Liver (tissue), 3 donors: Measurements from ENCODE around the gene CEND1.

Experiments
- CTCF ChIP-seq: fragments of 150-350 bp; IDR thresholded peaks from 2 replicates; pipeline ENCODE4 v1.5.1; 2017; ENCODE audit warnings: improper control_type of control experiment, low read depth, low read length; ENCODE audit not compliant: missing input control
- EGR1 ChIP-seq, 2 donors: IDR thresholded peaks; 2 replicates each; pipeline ENCODE4 v1.6.1; 2016 to 2018; ENCODE audit warnings: antibody characterized with exemption in 2 of 2, low read depth in 2 of 2
- HNF4A ChIP-seq, 2 donors: conservative IDR thresholded peaks; 2 replicates each; pipeline ENCODE4 v1.6.1; 2016; ENCODE audit warnings: antibody characterized with exemption in 2 of 2, mild to moderate bottlenecking in 2 of 2
- MAX ChIP-seq: IDR thresholded peaks from 2 replicates; pipeline ENCODE4 v1.6.1; 2016; ENCODE audit warnings: antibody characterized with exemption
- RAD21 ChIP-seq, 2 donors: IDR thresholded peaks; 2 replicates each; pipeline ENCODE4 v1.6.1; 2016; ENCODE audit warnings: antibody characterized with exemption in 2 of 2, mild to moderate bottlenecking in 2 of 2
- TAF1 ChIP-seq: conservative IDR thresholded peaks from 2 replicates; pipeline ENCODE4 v1.6.1; 2016; ENCODE audit warnings: antibody characterized with exemption, mild to moderate bottlenecking
- YY1 ChIP-seq: IDR thresholded peaks from 2 replicates; pipeline ENCODE4 v1.6.1; 2016; ENCODE audit warnings: antibody characterized with exemption, mild to moderate bottlenecking
- TF ChIP-seq, protein P1 (sequence below): IDR thresholded peaks from 2 replicates; pipeline ENCODE4 v1.6.1; 2016; ENCODE audit warnings: antibody characterized with exemption
- TF ChIP-seq, protein P2 (sequence below): IDR thresholded peaks from 2 replicates; pipeline ENCODE4 v1.6.1; 2016; ENCODE audit warnings: antibody characterized with exemption, mild to moderate bottlenecking
- donor health status: healthy.
- donor health status: healthy.

- TF ChIP-seq YY1 (no peak), CTCF (no peak), MAX (no peak), TAF1 (no peak), EGR1 (IDR thresholded peaks at IDR 0.05; ENCODE audit: low read depth in 2 of 2) (peak in 1 of 2 donors; percentile 52), HNF4A (conservative IDR thresholded peaks at IDR 0.05) (peak; percentile 6 to 67), RAD21 (IDR thresholded peaks at IDR 0.05) (no peak)
- TF ChIP-seq, protein P1, sequence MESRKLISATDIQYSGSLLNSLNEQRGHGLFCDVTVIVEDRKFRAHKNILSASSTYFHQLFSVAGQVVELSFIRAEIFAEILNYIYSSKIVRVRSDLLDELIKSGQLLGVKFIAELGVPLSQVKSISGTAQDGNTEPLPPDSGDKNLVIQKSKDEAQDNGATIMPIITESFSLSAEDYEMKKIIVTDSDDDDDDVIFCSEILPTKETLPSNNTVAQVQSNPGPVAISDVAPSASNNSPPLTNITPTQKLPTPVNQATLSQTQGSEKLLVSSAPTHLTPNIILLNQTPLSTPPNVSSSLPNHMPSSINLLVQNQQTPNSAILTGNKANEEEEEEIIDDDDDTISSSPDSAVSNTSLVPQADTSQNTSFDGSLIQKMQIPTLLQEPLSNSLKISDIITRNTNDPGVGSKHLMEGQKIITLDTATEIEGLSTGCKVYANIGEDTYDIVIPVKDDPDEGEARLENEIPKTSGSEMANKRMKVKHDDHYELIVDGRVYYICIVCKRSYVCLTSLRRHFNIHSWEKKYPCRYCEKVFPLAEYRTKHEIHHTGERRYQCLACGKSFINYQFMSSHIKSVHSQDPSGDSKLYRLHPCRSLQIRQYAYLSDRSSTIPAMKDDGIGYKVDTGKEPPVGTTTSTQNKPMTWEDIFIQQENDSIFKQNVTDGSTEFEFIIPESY, result no peak
- TF ChIP-seq, protein P2, sequence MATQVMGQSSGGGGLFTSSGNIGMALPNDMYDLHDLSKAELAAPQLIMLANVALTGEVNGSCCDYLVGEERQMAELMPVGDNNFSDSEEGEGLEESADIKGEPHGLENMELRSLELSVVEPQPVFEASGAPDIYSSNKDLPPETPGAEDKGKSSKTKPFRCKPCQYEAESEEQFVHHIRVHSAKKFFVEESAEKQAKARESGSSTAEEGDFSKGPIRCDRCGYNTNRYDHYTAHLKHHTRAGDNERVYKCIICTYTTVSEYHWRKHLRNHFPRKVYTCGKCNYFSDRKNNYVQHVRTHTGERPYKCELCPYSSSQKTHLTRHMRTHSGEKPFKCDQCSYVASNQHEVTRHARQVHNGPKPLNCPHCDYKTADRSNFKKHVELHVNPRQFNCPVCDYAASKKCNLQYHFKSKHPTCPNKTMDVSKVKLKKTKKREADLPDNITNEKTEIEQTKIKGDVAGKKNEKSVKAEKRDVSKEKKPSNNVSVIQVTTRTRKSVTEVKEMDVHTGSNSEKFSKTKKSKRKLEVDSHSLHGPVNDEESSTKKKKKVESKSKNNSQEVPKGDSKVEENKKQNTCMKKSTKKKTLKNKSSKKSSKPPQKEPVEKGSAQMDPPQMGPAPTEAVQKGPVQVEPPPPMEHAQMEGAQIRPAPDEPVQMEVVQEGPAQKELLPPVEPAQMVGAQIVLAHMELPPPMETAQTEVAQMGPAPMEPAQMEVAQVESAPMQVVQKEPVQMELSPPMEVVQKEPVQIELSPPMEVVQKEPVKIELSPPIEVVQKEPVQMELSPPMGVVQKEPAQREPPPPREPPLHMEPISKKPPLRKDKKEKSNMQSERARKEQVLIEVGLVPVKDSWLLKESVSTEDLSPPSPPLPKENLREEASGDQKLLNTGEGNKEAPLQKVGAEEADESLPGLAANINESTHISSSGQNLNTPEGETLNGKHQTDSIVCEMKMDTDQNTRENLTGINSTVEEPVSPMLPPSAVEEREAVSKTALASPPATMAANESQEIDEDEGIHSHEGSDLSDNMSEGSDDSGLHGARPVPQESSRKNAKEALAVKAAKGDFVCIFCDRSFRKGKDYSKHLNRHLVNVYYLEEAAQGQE, result no peak
Observed at GRCh38 chr11:825366-826226, 35.7 kb upstream of the CEND1 start.
